Measurements from ENCODE around the gene PLEKHG5.
A peak's percentile ranks its signal among the peaks of the same experiment; 100 is the strongest.
"Not testable (repeated sequence)": the region's sequence is repeated elsewhere in the genome, so short reads cannot be mapped to it uniquely, and the experiment has no call there.

PLEKHG5 gene

GRCh38 chr1:6497215-6497866 lies 5.9 kb upstream of the PLEKHG5 start:
- no peak for DNase-seq (ENCODE audit: low read depth in 2 of 2, low spot score in 1 of 2)

GRCh38 chr1:6496890-6497214 lies 5.4 kb upstream of the PLEKHG5 start:
- DNase-seq (ENCODE audit: low read depth in 2 of 2, low spot score in 1 of 2), result no peak

GRCh38 chr1:6496365-6496721 lies 4.9 kb upstream of the PLEKHG5 start:
- DNase-seq (ENCODE audit: low read depth in 2 of 2, low spot score in 1 of 2), result no peak

GRCh38 chr1:6495540-6496364 lies 4.3 kb upstream of the PLEKHG5 start:
- no peak for DNase-seq (ENCODE audit: low read depth in 2 of 2, low spot score in 1 of 2)

GRCh38 chr1:6495041-6495441 lies 3.6 kb upstream of the PLEKHG5 start:
- DNase-seq (ENCODE audit: low read depth in 2 of 2, low spot score in 1 of 2), result no peak

GRCh38 chr1:6494627-6495026 lies 3.2 kb upstream of the PLEKHG5 start:
- DNase-seq (ENCODE audit: low read depth in 2 of 2, low spot score in 1 of 2), result no peak

GRCh38 chr1:6493834-6494223 lies 2.4 kb upstream of the PLEKHG5 start:
- DNase-seq (ENCODE audit: low read depth in 2 of 2, low spot score in 1 of 2), result not testable (repeated sequence)

GRCh38 chr1:6491966-6492365 lies 499 bp upstream of the PLEKHG5 start:
- no peak for DNase-seq (ENCODE audit: low read depth in 2 of 2, low spot score in 1 of 2)

GRCh38 chr1:6491081-6491449 lies 402 bp downstream of the PLEKHG5 start:
- no peak for DNase-seq (ENCODE audit: low read depth in 2 of 2, low spot score in 1 of 2)

GRCh38 chr1:6490181-6491080 lies 1.0 kb downstream of the PLEKHG5 start:
- DNase-seq (ENCODE audit: low read depth in 2 of 2, low spot score in 1 of 2), result no peak

- peak; percentile 45 to 56 for DNase-seq (ENCODE audit: low read depth in 2 of 2, low spot score in 1 of 2)
These were observed 1.7 kb downstream of the PLEKHG5 start for GRCh38 chr1:6489799-6490180.

GRCh38 chr1:6489383-6489765 lies 2.1 kb downstream of the PLEKHG5 start:
- DNase-seq (ENCODE audit: low read depth in 2 of 2, low spot score in 1 of 2), result no peak

- DNase-seq (ENCODE audit: low read depth in 2 of 2, low spot score in 1 of 2), result no peak
These were observed 2.7 kb downstream of the PLEKHG5 start for GRCh38 chr1:6488602-6489382.

- DNase-seq (ENCODE audit: low read depth in 2 of 2, low spot score in 1 of 2), result no peak
These were observed 3.5 kb downstream of the PLEKHG5 start for GRCh38 chr1:6487804-6488484.

- DNase-seq (ENCODE audit: low read depth in 2 of 2, low spot score in 1 of 2), result peak; percentile 62 to 86
These were observed 4.9 kb downstream of the PLEKHG5 start for GRCh38 chr1:6486433-6487011.

GRCh38 chr1:6485168-6486101 lies 6.0 kb downstream of the PLEKHG5 start:
- DNase-seq (ENCODE audit: low read depth in 2 of 2, low spot score in 1 of 2), result no peak

- DNase-seq (ENCODE audit: low read depth in 2 of 2, low spot score in 1 of 2), result no peak
These were observed 6.7 kb downstream of the PLEKHG5 start for GRCh38 chr1:6484826-6485167.

GRCh38 chr1:6483761-6484117 lies 7.7 kb downstream of the PLEKHG5 start:
- no peak for DNase-seq (ENCODE audit: low read depth in 2 of 2, low spot score in 1 of 2)

GRCh38 chr1:6483017-6483760 lies 8.3 kb downstream of the PLEKHG5 start:
- no peak for DNase-seq (ENCODE audit: low read depth in 2 of 2, low spot score in 1 of 2)
